ENCODE data around the gene TRIM9. TPM values are rescaled to one million over a fixed set of nuclear protein-coding genes. Genes with fewer than 3 reads are reported as not detected.

The TRIM9 gene
- total RNA-seq, 4 donors from 2014 or later = 1.1 to 4.8 (median 2.8) TPM

DNA sequence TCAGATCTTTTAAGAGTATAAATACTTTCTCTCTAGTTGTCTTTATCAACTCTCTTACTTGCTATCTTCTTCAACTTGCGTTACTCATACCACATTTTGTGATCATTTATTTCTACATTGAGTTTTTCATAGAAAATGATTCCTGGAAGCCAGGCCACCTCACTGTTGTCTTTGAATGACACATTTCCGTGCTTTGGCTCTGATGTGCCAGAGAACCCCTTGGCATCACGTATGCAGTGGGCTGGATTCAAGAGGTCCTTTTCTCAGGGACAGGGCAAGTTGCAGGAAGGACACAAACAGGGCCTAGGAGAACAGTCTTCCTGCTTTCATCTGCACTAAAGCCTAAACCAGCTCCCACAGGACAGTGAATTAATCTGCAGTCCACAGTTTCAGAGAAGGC lies 80.3 kb downstream of the TRIM9 start:
- TF ChIP-seq, protein P1, sequence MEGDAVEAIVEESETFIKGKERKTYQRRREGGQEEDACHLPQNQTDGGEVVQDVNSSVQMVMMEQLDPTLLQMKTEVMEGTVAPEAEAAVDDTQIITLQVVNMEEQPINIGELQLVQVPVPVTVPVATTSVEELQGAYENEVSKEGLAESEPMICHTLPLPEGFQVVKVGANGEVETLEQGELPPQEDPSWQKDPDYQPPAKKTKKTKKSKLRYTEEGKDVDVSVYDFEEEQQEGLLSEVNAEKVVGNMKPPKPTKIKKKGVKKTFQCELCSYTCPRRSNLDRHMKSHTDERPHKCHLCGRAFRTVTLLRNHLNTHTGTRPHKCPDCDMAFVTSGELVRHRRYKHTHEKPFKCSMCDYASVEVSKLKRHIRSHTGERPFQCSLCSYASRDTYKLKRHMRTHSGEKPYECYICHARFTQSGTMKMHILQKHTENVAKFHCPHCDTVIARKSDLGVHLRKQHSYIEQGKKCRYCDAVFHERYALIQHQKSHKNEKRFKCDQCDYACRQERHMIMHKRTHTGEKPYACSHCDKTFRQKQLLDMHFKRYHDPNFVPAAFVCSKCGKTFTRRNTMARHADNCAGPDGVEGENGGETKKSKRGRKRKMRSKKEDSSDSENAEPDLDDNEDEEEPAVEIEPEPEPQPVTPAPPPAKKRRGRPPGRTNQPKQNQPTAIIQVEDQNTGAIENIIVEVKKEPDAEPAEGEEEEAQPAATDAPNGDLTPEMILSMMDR (IDR thresholded peaks at IDR 0.05) = no peak
- DNase-seq (ENCODE audit: low spot score) (no peak), ATAC-seq (ENCODE audit: low FRiP score) (no peak)

DNA sequence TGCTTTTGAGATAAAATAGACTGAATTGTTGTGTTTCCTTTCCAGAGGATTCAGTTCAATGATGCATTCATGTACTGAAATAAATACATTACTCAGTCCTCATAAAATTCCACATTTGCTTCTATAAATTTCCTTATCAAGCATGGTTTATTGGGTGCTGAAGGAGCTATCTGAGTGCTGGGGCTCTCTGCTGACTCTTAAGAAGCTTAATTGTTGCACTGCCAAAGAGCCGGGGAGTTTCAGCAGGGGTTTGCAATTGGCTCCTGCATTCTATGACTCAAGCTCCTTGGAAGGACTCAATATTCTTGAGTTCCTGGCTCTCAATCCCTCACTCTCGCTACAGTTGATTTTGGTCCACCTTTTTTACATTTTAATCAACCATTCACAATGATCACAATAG lies 80.8 kb downstream of the TRIM9 start:
- DNase-seq (ENCODE audit: low spot score) (no peak), ATAC-seq (ENCODE audit: low FRiP score) (peak; percentile 94)
- TF ChIP-seq, protein P1 (IDR thresholded peaks at IDR 0.05) = no peak

DNA sequence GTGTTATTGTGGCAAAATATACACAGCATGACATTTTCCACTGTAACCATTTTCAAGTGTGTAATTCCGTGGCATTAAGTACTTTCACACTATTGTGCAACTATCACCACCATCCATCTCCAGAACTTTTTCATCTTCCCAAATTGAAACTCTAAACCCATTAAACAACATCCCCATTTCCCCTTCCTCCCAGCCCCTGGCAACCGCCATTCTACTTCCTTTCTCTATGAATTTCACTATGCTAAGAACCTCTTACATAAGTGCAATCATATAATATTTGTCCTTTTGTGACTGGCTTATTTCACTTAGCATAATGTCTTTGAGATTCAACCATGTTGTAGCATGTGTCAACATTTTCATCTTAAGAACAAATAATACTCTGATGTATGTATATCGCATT lies 82.8 kb downstream of the TRIM9 start:
- ATAC-seq (ENCODE audit: low FRiP score) (no peak), DNase-seq (ENCODE audit: low spot score) (no peak)
- TF ChIP-seq, protein P1 (IDR thresholded peaks at IDR 0.05) = no peak

DNA sequence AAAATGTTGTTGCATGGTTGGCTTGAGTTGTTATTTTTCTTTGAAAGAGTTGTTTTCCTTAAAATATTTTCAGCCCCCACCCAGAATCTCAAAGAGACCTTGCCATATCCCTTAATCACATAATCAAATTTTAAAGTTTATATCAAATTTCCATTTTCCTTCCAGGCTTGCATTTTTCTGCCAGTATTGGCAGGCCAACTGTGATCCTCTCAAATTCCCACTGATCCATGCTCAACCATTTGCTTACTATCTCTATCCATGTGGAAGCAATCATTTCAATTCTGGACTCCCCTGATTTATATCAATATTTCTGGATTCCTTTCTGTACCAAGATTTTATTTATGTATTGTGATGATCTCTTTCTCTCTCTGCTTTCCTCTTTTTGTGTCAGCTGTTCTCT lies 86.5 kb downstream of the TRIM9 start:
- ATAC-seq (ENCODE audit: low FRiP score) = no peak
- TF ChIP-seq, protein P1 (IDR thresholded peaks at IDR 0.05) = no peak

DNA sequence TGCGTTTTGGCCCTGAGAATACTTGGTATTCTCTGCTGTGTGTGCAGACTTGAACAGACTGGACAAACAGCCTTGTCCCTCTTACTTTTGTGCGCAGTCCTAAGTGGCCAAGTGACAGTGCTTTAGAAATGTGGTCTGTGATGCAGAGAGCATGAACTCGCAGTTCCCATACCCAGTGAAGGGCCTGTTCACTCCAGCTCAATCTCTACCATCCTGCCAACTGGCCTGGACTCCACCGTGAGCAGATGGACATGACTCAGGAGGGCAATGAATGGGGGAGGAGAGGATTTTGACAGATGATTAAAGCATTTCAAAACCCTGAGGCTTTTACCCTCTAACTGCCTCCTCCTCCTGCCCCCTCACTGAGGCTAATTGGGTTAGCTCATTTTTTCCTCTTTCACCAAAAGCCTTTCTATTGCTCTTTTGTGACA lies 88.1 kb downstream of the TRIM9 start:
- ATAC-seq (ENCODE audit: low FRiP score) = peak; percentile 90
- TF ChIP-seq, protein P1 (IDR thresholded peaks at IDR 0.05) = no peak
- DNase-seq (ENCODE audit: low spot score) = no peak

More for the DNA sequence above, 86.5 kb downstream of the TRIM9 start:
- DNase-seq (ENCODE audit: low spot score) = no peak

DNA sequence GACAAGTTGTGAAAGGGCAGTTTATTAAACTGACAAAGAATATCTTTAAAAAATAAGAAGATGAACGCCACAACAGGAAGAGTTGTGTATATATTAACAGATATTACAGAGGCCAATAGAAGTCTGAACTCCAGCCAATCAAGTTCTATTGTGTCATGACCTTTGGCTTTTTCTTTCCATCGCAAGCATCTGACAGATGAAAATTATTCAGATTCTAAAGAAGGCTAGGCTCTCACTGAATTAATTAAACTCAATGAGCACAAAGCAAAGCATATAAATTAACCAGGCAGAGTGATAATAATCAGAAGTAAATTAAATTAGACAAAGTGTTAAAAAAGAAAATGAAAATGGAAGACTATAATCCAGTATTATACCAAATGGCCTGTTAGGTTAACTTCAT lies 88.6 kb downstream of the TRIM9 start:
- DNase-seq (ENCODE audit: low spot score) = no peak
- TF ChIP-seq, protein P1 (IDR thresholded peaks at IDR 0.05) = no peak
- no peak for ATAC-seq (ENCODE audit: low FRiP score)

DNA sequence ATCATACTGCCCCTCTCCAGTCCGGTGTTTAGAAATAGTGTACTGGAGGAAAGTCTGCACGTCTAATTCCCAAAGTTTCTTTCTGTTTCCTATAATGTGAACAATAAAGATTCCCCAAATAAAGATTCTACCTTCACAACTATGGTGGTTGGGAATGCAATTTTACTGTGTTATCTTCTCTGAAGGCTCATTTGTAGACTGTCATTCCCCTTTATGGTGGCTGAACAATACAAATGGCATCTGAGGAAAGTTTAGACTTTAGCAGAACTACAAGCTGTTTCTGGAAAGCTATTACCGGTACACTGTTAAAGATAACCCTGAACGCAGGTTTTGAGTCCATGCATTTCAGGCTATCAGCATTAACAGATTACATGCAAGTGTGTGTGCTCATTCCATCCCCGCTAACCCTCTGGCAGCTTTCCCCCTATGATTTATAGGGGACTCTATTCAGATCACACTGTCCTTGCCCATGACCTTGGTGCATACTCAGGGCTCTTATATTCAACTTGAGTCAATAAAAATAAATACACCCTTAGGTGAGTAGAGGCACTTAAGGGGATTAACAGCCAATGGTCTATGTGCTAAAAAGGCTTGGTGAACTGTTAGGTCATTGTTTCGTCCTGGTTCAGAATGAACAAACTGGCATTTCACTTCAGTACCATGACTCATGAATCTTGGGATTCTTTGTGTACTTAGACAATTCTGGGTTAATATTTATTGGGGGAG lies 89.9 kb downstream of the TRIM9 start:
- DNase-seq (ENCODE audit: low spot score) = no peak
- TF ChIP-seq, protein P1 (IDR thresholded peaks at IDR 0.05) = no peak
- ATAC-seq (ENCODE audit: low FRiP score) = no peak

Measured in omental fat pad (tissue), 4 donors.